Measurements from ENCODE around the gene PCBP3. TPM values are rescaled to one million over a fixed set of nuclear protein-coding genes. Genes with fewer than 3 reads are reported as not detected.

Gene PCBP3
- total and polyA plus RNA-seq, 2 of the 8 experiments (the other 6 are each of a cell fraction or from before 2014, with no cell fraction given) = 3.5 to 6.3 TPM

DNA sequence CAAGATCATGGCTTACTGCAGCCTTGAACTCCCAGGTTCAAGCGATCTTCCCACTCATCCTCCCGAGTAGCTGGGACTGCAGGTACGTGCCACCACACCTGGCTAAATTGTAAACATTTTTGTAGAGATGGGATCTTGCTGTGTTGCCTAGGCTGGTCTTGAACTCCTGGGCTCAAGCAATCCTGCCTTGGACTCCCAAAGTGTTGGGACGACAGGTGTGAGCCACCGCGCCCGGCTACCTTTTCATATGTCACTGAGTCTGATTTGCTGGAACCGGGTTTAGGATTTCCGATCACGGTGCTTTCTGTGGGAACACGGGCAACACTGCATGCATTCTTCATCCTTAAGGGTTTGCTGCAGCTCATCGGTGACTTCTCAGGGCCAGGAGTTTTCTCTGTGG lies 32.2 kb upstream of the PCBP3 start:
- Histone ChIP-seq H3K4me3 (ENCODE audit: extremely low read depth in 1 of 4, insufficient read depth in 2 of 4, low read depth in 3 of 4, low read length in 4 of 4) (no peak overlapping the region), H2BK12ac (ENCODE audit: low read depth, low read length) (no peak overlapping the region), H4K91ac (replicated peaks; ENCODE audit: insufficient read length, low read length) (no peak overlapping the region), H2BK120ac (replicated peaks; ENCODE audit: low read depth, low read length) (no peak overlapping the region), H3K27ac (ENCODE audit: low read depth, low read length) (no peak overlapping the region), H4K20me1 (replicated peaks in 1 of 2; ENCODE audit: control insufficient read depth in 1 of 2, insufficient read depth in 2 of 2, low read length in 2 of 2) (peaks cover 0 to 4% of the 10 kb centered on the region in 2 experiments), H3K4me2 (ENCODE audit: insufficient read depth in 1 of 2, low read depth in 2 of 2, low read length in 2 of 2) (no peak overlapping the region), H2AK5ac (ENCODE audit: low read depth, low read length) (no peak overlapping the region), H3K36me3 (ENCODE audit: control insufficient read depth in 2 of 4, insufficient read depth in 4 of 4, low read length in 3 of 4) (no peaks in the 10 kb centered on the region), H3K79me1 (ENCODE audit: low read depth, low read length) (no peaks in the 10 kb centered on the region), H2BK15ac (ENCODE audit: low read length) (no peak overlapping the region), H3K27me3 (replicated peaks in 1 of 4; ENCODE audit: control insufficient read depth in 3 of 4, extremely low read depth in 1 of 4, insufficient read depth in 3 of 4, low read length in 3 of 4) (no peaks in the 10 kb centered on the region; a peak in 1 of 7 replicates), H4K8ac (ENCODE audit: extremely low read depth, insufficient read depth, low read length) (no peak overlapping the region), H3K9ac (replicated peaks in 1 of 4; ENCODE audit: extremely low read depth in 1 of 4, low read depth in 3 of 4, low read length in 3 of 4) (no peak overlapping the region), H3K79me2 (ENCODE audit: control insufficient read depth in 1 of 2, insufficient read depth in 2 of 2, low read length in 2 of 2) (no peaks in the 10 kb centered on the region), H3K4ac (replicated peaks; ENCODE audit: insufficient read length, low read depth, low read length) (no peak overlapping the region), H3K14ac (ENCODE audit: insufficient read length) (no peak overlapping the region), H3K56ac (replicated peaks; ENCODE audit: insufficient read length, low read depth, low read length) (no peak overlapping the region), H2BK5ac (ENCODE audit: low read depth, low read length) (no peak overlapping the region), H4K5ac (ENCODE audit: insufficient read length, low read depth, low read length) (no peak overlapping the region), H2BK20ac (ENCODE audit: low read length) (no peak overlapping the region), H3K18ac (ENCODE audit: extremely low read depth, low read length) (no peak overlapping the region), H3K23ac (ENCODE audit: insufficient read length) (no peak overlapping the region), H3K4me1 (replicated peaks in 1 of 4; ENCODE audit: control insufficient read depth in 3 of 4, insufficient read depth in 4 of 4, low read length in 3 of 4) (no peaks in the 10 kb centered on the region), H3K23me2 (ENCODE audit: low read depth, low read length) (no peaks in the 10 kb centered on the region), H3K9me3 (ENCODE audit: insufficient read depth in 2 of 2, low read depth in 1 of 2, low read length in 1 of 2) (no peaks in the 10 kb centered on the region; a peak in 1 of 4 replicates), H2AFZ (ENCODE audit: low read length) (no peak overlapping the region)
- DNase-seq (ENCODE audit: low read depth in 1 of 2, low spot score in 2 of 2) (no peak), FAIRE-seq (no peak)
- TF ChIP-seq SP4 (IDR thresholded peaks at IDR 0.05; ENCODE audit: low read length) = no peak
- no peak for TF ChIP-seq RAD21 (IDR thresholded peaks at IDR 0.05 in 1 of 2, conservative IDR thresholded peaks at IDR 0.05 in 1 of 2; ENCODE audit: low read depth in 2 of 2, low read length in 2 of 2)
- no peak for TF ChIP-seq BACH1 (IDR thresholded peaks at IDR 0.05; ENCODE audit: low read length)
- no peak for TF ChIP-seq CEBPB (IDR thresholded peaks at IDR 0.05; ENCODE audit: low read depth, low read length)
- TF ChIP-seq, protein P1, sequence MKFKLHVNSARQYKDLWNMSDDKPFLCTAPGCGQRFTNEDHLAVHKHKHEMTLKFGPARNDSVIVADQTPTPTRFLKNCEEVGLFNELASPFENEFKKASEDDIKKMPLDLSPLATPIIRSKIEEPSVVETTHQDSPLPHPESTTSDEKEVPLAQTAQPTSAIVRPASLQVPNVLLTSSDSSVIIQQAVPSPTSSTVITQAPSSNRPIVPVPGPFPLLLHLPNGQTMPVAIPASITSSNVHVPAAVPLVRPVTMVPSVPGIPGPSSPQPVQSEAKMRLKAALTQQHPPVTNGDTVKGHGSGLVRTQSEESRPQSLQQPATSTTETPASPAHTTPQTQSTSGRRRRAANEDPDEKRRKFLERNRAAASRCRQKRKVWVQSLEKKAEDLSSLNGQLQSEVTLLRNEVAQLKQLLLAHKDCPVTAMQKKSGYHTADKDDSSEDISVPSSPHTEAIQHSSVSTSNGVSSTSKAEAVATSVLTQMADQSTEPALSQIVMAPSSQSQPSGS (IDR thresholded peaks at IDR 0.05; ENCODE audit: low read length) = no peak
- TF ChIP-seq CREB1 (IDR thresholded peaks at IDR 0.05) = no peak
- WGBS, 2 experiments (ENCODE audit: extremely low coverage in 1 of 2, insufficient coverage in 1 of 2, insufficient read length in 1 of 2, insufficient replicate concordance in 2 of 2, low coverage in 1 of 2, low lambda C conversion rate in 2 of 2, missing lambda C conversion rate in 1 of 2) = 93% methylated on average over 12 of the region's 12 CpGs; no CpG with 5 or more reads in 1 of the 2 experiments
- ChIA-PET POLR2A (ENCODE audit: partially characterized antibody) (no interaction called here), CTCF (ENCODE audit: partially characterized antibody) (interaction anchor here (1.1 to 1.4 kb wide), 2 partner anchors 14 to 16 kb away, joined by 3 to 4 read pairs; no protein-coding TSS in a partner anchor)
